ENCODE data around the gene CACNA1A. TPM values are rescaled to one million over a fixed set of nuclear protein-coding genes. Genes with fewer than 3 reads are reported as not detected.

CACNA1A gene
- total and polyA plus RNA-seq, 3 donors from 2014 or later: 9.7 to 22.5 (median 21.8) TPM

GRCh38 chr19:13356185-13356584, 150.1 kb downstream of the CACNA1A start:
- Histone ChIP-seq H3K36me3 (ENCODE audit: low read depth, missing control alignments) (no peaks in the 10 kb centered on the region), H3K4me1 (no peaks in the 10 kb centered on the region), H3K4me3 (no peak overlapping the region), H3K27me3 (no peaks in the 10 kb centered on the region), H3K27ac (no peak overlapping the region), H3K9me3 (no peaks in the 10 kb centered on the region)
- no peak for TF ChIP-seq CTCF (IDR thresholded peaks at IDR 0.05)
- TF ChIP-seq POLR2A (IDR thresholded peaks at IDR 0.05): no peak
- 83 to 88% methylated on average over 8 of the region's 8 CpGs for WGBS, 2 donors
- no peak for DNase-seq
- intact Hi-C loops (cut with DNase I; ENCODE audit: low total_unique reads): no loop called here

- no peak for DNase-seq
- H3K27me3 ChIP-seq: no peaks in the 10 kb centered on the region
- H3K27ac ChIP-seq: no peak overlapping the region
- no peaks in the 10 kb centered on the region for H3K36me3 ChIP-seq (ENCODE audit: low read depth, missing control alignments)
- intact Hi-C loops (cut with DNase I; ENCODE audit: low total_unique reads): no loop called here
- no peaks in the 10 kb centered on the region for H3K4me1 ChIP-seq
- 48 to 62% methylated on average over 5 of the region's 5 CpGs for WGBS, 2 donors
- no peak for TF ChIP-seq CTCF (IDR thresholded peaks at IDR 0.05)
- no peak for TF ChIP-seq POLR2A (IDR thresholded peaks at IDR 0.05)
- no peak overlapping the region for H3K4me3 ChIP-seq
- no peaks in the 10 kb centered on the region for H3K9me3 ChIP-seq
Observed at GRCh38 chr19:13355356-13355755, 150.9 kb downstream of the CACNA1A start.

- Histone ChIP-seq H3K36me3 (ENCODE audit: low read depth, missing control alignments) (no peaks in the 10 kb centered on the region), H3K4me1 (no peaks in the 10 kb centered on the region), H3K9me3 (no peaks in the 10 kb centered on the region), H3K27ac (no peak overlapping the region), H3K4me3 (no peak overlapping the region), H3K27me3 (no peaks in the 10 kb centered on the region)
- intact Hi-C loops (cut with DNase I; ENCODE audit: low total_unique reads): no loop called here
- 83 to 90% methylated on average over 3 of the region's 3 CpGs for WGBS, 2 donors
- TF ChIP-seq CTCF (IDR thresholded peaks at IDR 0.05) (no peak), POLR2A (IDR thresholded peaks at IDR 0.05) (no peak)
- no peak for DNase-seq
Observed at GRCh38 chr19:13353625-13354024, 152.7 kb downstream of the CACNA1A start.

- Histone ChIP-seq H3K27ac (no peak overlapping the region), H3K4me1 (no peaks in the 10 kb centered on the region), H3K36me3 (ENCODE audit: low read depth, missing control alignments) (no peaks in the 10 kb centered on the region), H3K27me3 (no peaks in the 10 kb centered on the region), H3K9me3 (no peaks in the 10 kb centered on the region), H3K4me3 (no peak overlapping the region)
- intact Hi-C loops (cut with DNase I; ENCODE audit: low total_unique reads): no loop called here
- no peak for DNase-seq
- TF ChIP-seq CTCF (IDR thresholded peaks at IDR 0.05): no peak
- TF ChIP-seq POLR2A (IDR thresholded peaks at IDR 0.05): no peak
- 92 to 96% methylated on average over 6 of the region's 6 CpGs for WGBS, 2 donors
Observed at GRCh38 chr19:13350759-13351158, 155.5 kb downstream of the CACNA1A start.

GRCh38 chr19:13350072-13350471, 156.2 kb downstream of the CACNA1A start:
- DNase-seq: no peak
- intact Hi-C loops (cut with DNase I; ENCODE audit: low total_unique reads): no loop called here
- 92 to 94% methylated on average over 4 of the region's 4 CpGs for WGBS, 2 donors
- no peak for TF ChIP-seq CTCF (IDR thresholded peaks at IDR 0.05)
- TF ChIP-seq POLR2A (IDR thresholded peaks at IDR 0.05): no peak
- Histone ChIP-seq H3K9me3 (no peaks in the 10 kb centered on the region), H3K36me3 (ENCODE audit: low read depth, missing control alignments) (no peaks in the 10 kb centered on the region), H3K27me3 (no peaks in the 10 kb centered on the region), H3K4me1 (no peaks in the 10 kb centered on the region), H3K27ac (no peak overlapping the region), H3K4me3 (no peak overlapping the region)
